ENCODE measurements around the gene MAPK7. TPM values are rescaled to one million over a fixed set of nuclear protein-coding genes. Genes with fewer than 3 reads are reported as not detected.
A peak's percentile ranks its signal among the peaks of the same experiment; 100 is the strongest.

MAPK7 gene
- total RNA-seq, 2 experiments from 2014 or later = 31.5 to 33.5 TPM

- H3K9me3 Mint-ChIP-seq (ENCODE audit: insufficient read depth) = no peaks in the 10 kb centered on the region
- no peak for DNase-seq
- ATAC-seq = no peak
- no peak overlapping the region for H3K27ac Mint-ChIP-seq
- H3K36me3 Mint-ChIP-seq (ENCODE audit: low read depth) = no peaks in the 10 kb centered on the region
- POLR2A ChIA-PET = no interaction called here
- H3K4me3 Mint-ChIP-seq = no peak overlapping the region
- H3K27me3 Mint-ChIP-seq (ENCODE audit: low read depth) = peaks cover 29% of the 10 kb centered on the region
- peaks cover 6% of the 10 kb centered on the region for H3K4me1 Mint-ChIP-seq (ENCODE audit: low read depth)
- CTCF ChIA-PET = no interaction called here
Measured at GRCh38 chr17:19359856-19360255, 18.4 kb upstream of the MAPK7 start.

GRCh38 chr17:19360772-19361171, 17.5 kb upstream of the MAPK7 start:
- H3K4me3 Mint-ChIP-seq = no peak overlapping the region
- H3K36me3 Mint-ChIP-seq (ENCODE audit: low read depth) = no peaks in the 10 kb centered on the region
- CTCF ChIA-PET = interaction anchor here (5.9 kb wide), 1 partner anchor 87 kb away, joined by 86 read pairs; no protein-coding TSS in a partner anchor
- no peak overlapping the region for H3K27ac Mint-ChIP-seq
- DNase-seq (no peak), ATAC-seq (no peak)
- POLR2A ChIA-PET = no interaction called here
- peaks cover 31% of the 10 kb centered on the region for H3K27me3 Mint-ChIP-seq (ENCODE audit: low read depth)
- peaks cover 6% of the 10 kb centered on the region for H3K4me1 Mint-ChIP-seq (ENCODE audit: low read depth)
- H3K9me3 Mint-ChIP-seq (ENCODE audit: insufficient read depth) = no peaks in the 10 kb centered on the region

- DNase-seq (no peak), ATAC-seq (no peak)
- Mint-ChIP-seq H3K9me3 (ENCODE audit: insufficient read depth) (no peaks in the 10 kb centered on the region), H3K4me3 (peak overlapping the region; percentile 10), H3K27me3 (ENCODE audit: low read depth) (peaks cover 34% of the 10 kb centered on the region), H3K27ac (no peak overlapping the region), H3K4me1 (ENCODE audit: low read depth) (peaks cover 6% of the 10 kb centered on the region), H3K36me3 (ENCODE audit: low read depth) (no peaks in the 10 kb centered on the region)
- CTCF ChIA-PET = interaction anchor here (5.9 kb wide), 1 partner anchor 87 kb away, joined by 86 read pairs; no protein-coding TSS in a partner anchor
- POLR2A ChIA-PET = no interaction called here
Measured at GRCh38 chr17:19361326-19361725, 17.0 kb upstream of the MAPK7 start.

GRCh38 chr17:19361944-19362276, 16.4 kb upstream of the MAPK7 start:
- POLR2A ChIA-PET = interaction anchor here (0.6 kb wide), 1 partner anchor 10 kb away, joined by 3 read pairs; no protein-coding TSS in a partner anchor
- H3K27me3 Mint-ChIP-seq (ENCODE audit: low read depth) = peaks cover 34% of the 10 kb centered on the region
- peaks cover 8% of the 10 kb centered on the region for H3K4me1 Mint-ChIP-seq (ENCODE audit: low read depth)
- DNase-seq = no peak
- H3K36me3 Mint-ChIP-seq (ENCODE audit: low read depth) = no peaks in the 10 kb centered on the region
- no peaks in the 10 kb centered on the region for H3K9me3 Mint-ChIP-seq (ENCODE audit: insufficient read depth)
- CTCF ChIA-PET = interaction anchor here (0.8 to 5.9 kb wide), 10 partner anchors 8 to 405 kb away, joined by 3 to 86 read pairs (median 13); partner anchors contain the start of gene MAPK7
- H3K4me3 Mint-ChIP-seq = peak overlapping the region; percentile 42
- no peak for ATAC-seq
- H3K27ac Mint-ChIP-seq = no peak overlapping the region

GRCh38 chr17:19362277-19363113, 15.8 kb upstream of the MAPK7 start, which contains the start of gene B9D1:
Gene B9D1 (minus strand): TSS chr17:19362723. CDS start chr17:19362569, 154 bp downstream.
- H3K4me3 Mint-ChIP-seq = peak within 1 kb of the TSS; percentile 79
- peaks cover 34% of the 10 kb centered on the region for H3K27me3 Mint-ChIP-seq (ENCODE audit: low read depth)
- no peaks in the 10 kb centered on the region for H3K9me3 Mint-ChIP-seq (ENCODE audit: insufficient read depth)
- H3K36me3 Mint-ChIP-seq (ENCODE audit: low read depth) = no peaks in the 10 kb centered on the region
- peak; percentile 89 for ATAC-seq
- peak; percentile 93 for DNase-seq
- peak within 1 kb of the TSS; percentile 70 for H3K27ac Mint-ChIP-seq
- ChIA-PET CTCF (interaction anchor here (0.6 to 5.9 kb wide), 48 partner anchors 8 to 569 kb away, joined by 3 to 86 read pairs (median 6); partner anchors contain the start of genes ALDH3A2, MAPK7 and MFAP4), POLR2A (interaction anchor here (0.6 to 1.0 kb wide), 2 partner anchors 11 to 15 kb away, joined by 3 to 5 read pairs; partner anchors contain the start of gene MAPK7)
- H3K4me1 Mint-ChIP-seq (ENCODE audit: low read depth) = peaks cover 11% of the 10 kb centered on the region

GRCh38 chr17:19363114-19363438, 15.2 kb upstream of the MAPK7 start:
- DNase-seq = no peak
- peaks cover 33% of the 10 kb centered on the region for H3K27me3 Mint-ChIP-seq (ENCODE audit: low read depth)
- no peaks in the 10 kb centered on the region for H3K36me3 Mint-ChIP-seq (ENCODE audit: low read depth)
- H3K4me1 Mint-ChIP-seq (ENCODE audit: low read depth) = peaks cover 15% of the 10 kb centered on the region
- peak overlapping the region; percentile 79 for H3K4me3 Mint-ChIP-seq
- ChIA-PET POLR2A (interaction anchor here (1.0 kb wide), 1 partner anchor 15 kb away, joined by 5 read pairs; the partner anchor contains the start of gene MAPK7), CTCF (interaction anchor here (0.6 to 5.9 kb wide), 44 partner anchors 9 to 570 kb away, joined by 3 to 86 read pairs (median 6); partner anchors contain the start of genes ALDH3A2, MAPK7 and MFAP4)
- ATAC-seq = no peak
- H3K9me3 Mint-ChIP-seq (ENCODE audit: insufficient read depth) = no peaks in the 10 kb centered on the region
- no peak overlapping the region for H3K27ac Mint-ChIP-seq

- H3K4me1 Mint-ChIP-seq (ENCODE audit: low read depth) = peaks cover 15% of the 10 kb centered on the region
- H3K27ac Mint-ChIP-seq = no peak overlapping the region
- no peak overlapping the region for H3K4me3 Mint-ChIP-seq
Measured at GRCh38 chr17:19363460-19364035, 14.8 kb upstream of the MAPK7 start.

GRCh38 chr17:19364699-19365498, 13.4 kb upstream of the MAPK7 start:
- Mint-ChIP-seq H3K9me3 (ENCODE audit: insufficient read depth) (no peaks in the 10 kb centered on the region), H3K27me3 (ENCODE audit: low read depth) (peaks cover 24% of the 10 kb centered on the region), H3K36me3 (ENCODE audit: low read depth) (no peaks in the 10 kb centered on the region), H3K4me3 (no peak overlapping the region), H3K4me1 (ENCODE audit: low read depth) (peaks cover 27% of the 10 kb centered on the region), H3K27ac (no peak overlapping the region)
- POLR2A ChIA-PET = interaction anchor here (0.9 kb wide), 1 partner anchor 82 kb away, joined by 3 read pairs; no protein-coding TSS in a partner anchor
- CTCF ChIA-PET = interaction anchor here (0.6 to 5.9 kb wide), 5 partner anchors 10 to 145 kb away, joined by 3 to 86 read pairs (median 5); partner anchors contain the start of gene MAPK7
- no peak for DNase-seq
- ATAC-seq = no peak

More at GRCh38 chr17:19363460-19364035, 14.8 kb upstream of the MAPK7 start:
- ATAC-seq (no peak), DNase-seq (no peak)
- POLR2A ChIA-PET = no interaction called here
- CTCF ChIA-PET = interaction anchor here (0.6 to 5.9 kb wide), 38 partner anchors 8 to 551 kb away, joined by 3 to 86 read pairs (median 7); partner anchors contain the start of genes ALDH3A2, MAPK7 and MFAP4
- Mint-ChIP-seq H3K27me3 (ENCODE audit: low read depth) (peaks cover 29% of the 10 kb centered on the region), H3K36me3 (ENCODE audit: low read depth) (no peaks in the 10 kb centered on the region), H3K9me3 (ENCODE audit: insufficient read depth) (no peaks in the 10 kb centered on the region)

GRCh38 chr17:19365499-19365817, 12.8 kb upstream of the MAPK7 start:
- H3K4me1 Mint-ChIP-seq (ENCODE audit: low read depth) = peaks cover 33% of the 10 kb centered on the region
- peaks cover 23% of the 10 kb centered on the region for H3K27me3 Mint-ChIP-seq (ENCODE audit: low read depth)
- H3K9me3 Mint-ChIP-seq (ENCODE audit: insufficient read depth) = no peaks in the 10 kb centered on the region
- H3K4me3 Mint-ChIP-seq = no peak overlapping the region
- no peak for DNase-seq
- ATAC-seq = no peak
- ChIA-PET POLR2A (interaction anchor here (0.9 kb wide), 1 partner anchor 81 kb away, joined by 3 read pairs; no protein-coding TSS in a partner anchor), CTCF (interaction anchor here (0.6 to 5.9 kb wide), 4 partner anchors 11 to 144 kb away, joined by 3 to 86 read pairs (median 4); partner anchors contain the start of gene MAPK7)
- H3K36me3 Mint-ChIP-seq (ENCODE audit: low read depth) = no peaks in the 10 kb centered on the region
- peak overlapping the region; percentile 63 for H3K27ac Mint-ChIP-seq

- Mint-ChIP-seq H3K4me3 (no peak overlapping the region), H3K4me1 (ENCODE audit: low read depth) (peaks cover 38% of the 10 kb centered on the region), H3K27me3 (ENCODE audit: low read depth) (peaks cover 20% of the 10 kb centered on the region), H3K9me3 (ENCODE audit: insufficient read depth) (no peaks in the 10 kb centered on the region), H3K36me3 (ENCODE audit: low read depth) (no peaks in the 10 kb centered on the region), H3K27ac (no peak overlapping the region)
- ChIA-PET CTCF (interaction anchor here (0.6 to 5.9 kb wide), 4 partner anchors 11 to 143 kb away, joined by 3 to 86 read pairs (median 4); partner anchors contain the start of gene MAPK7), POLR2A (interaction anchor here (0.9 kb wide), 1 partner anchor 81 kb away, joined by 3 read pairs; no protein-coding TSS in a partner anchor)
- ATAC-seq (no peak), DNase-seq (no peak)
Measured at GRCh38 chr17:19365833-19366636, 12.3 kb upstream of the MAPK7 start.

Measured in activated CD8-positive, alpha-beta T cell treated with anti-CD3 and anti-CD28 coated beads, Interleukin-2, amount 10 ng/mL, durations not matched to agents 7 days and 5 days (primary cell).